ENCODE measurements around the gene KCTD10.

The KCTD10 gene

GRCh38 chr12:109495012-109495411, 17.9 kb upstream of the KCTD10 start:
- no peak overlapping the region for H3K4me3 ChIP-seq (ENCODE audit: low read depth, low read length)
- no peak for TF ChIP-seq CTCF (IDR thresholded peaks at IDR 0.05; ENCODE audit: borderline replicate concordance, insufficient read depth, low read depth, low read length)

GRCh38 chr12:109494348-109494881, 17.3 kb upstream of the KCTD10 start:
- TF ChIP-seq CTCF (IDR thresholded peaks at IDR 0.05; ENCODE audit: borderline replicate concordance, insufficient read depth, low read depth, low read length) = no peak
- H3K4me3 ChIP-seq (ENCODE audit: low read depth, low read length) = no peak overlapping the region

DNA sequence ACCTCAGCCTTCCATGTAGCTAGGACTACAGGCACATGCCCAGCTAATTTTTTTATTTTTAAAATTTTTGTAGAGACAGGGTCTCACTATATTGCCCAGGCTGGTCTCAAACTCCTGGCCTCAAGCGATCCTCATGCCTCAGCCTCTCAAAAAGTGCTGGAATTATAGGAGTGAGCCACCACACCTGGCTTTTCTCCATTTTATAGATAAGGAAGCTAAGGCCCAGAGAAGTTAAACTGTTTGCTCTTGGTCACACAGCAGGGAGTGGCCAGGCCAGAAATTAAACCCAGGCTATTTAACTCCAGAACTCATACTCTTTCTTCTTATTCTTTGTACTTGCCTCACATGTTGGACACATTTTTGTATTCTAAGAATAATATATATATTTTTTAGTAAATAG, 16.8 kb upstream of the KCTD10 start:
- H3K4me3 ChIP-seq (ENCODE audit: low read depth, low read length) = no peak overlapping the region
- no peak for TF ChIP-seq CTCF (IDR thresholded peaks at IDR 0.05; ENCODE audit: borderline replicate concordance, insufficient read depth, low read depth, low read length)

- no peak for TF ChIP-seq CTCF (IDR thresholded peaks at IDR 0.05; ENCODE audit: borderline replicate concordance, insufficient read depth, low read depth, low read length)
- H3K4me3 ChIP-seq (ENCODE audit: low read depth, low read length) = no peak overlapping the region
These were observed 16.0 kb upstream of the KCTD10 start for GRCh38 chr12:109493090-109493489.

GRCh38 chr12:109492371-109492770, 15.3 kb upstream of the KCTD10 start:
- no peak for TF ChIP-seq CTCF (IDR thresholded peaks at IDR 0.05; ENCODE audit: borderline replicate concordance, insufficient read depth, low read depth, low read length)
- no peak overlapping the region for H3K4me3 ChIP-seq (ENCODE audit: low read depth, low read length)

DNA sequence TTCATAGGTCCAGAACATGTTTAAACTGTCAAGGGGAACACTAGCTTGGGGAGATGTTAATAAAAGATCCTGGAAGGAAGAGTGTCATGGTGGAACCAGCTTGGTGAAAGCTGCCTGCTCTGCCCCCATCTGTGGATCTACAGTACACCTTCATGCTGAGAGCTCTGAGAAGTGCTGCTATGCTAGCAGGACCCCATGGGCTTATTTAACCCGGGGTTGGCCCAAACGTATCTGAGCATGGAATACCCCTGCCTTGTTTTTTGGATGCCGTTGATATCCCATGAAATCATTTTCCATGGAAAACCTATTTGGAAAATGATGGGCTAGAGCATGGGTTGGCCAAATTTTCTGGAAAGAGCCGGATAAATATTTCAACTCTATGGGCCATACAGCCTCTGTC, 14.6 kb upstream of the KCTD10 start:
- H3K4me3 ChIP-seq (ENCODE audit: low read depth, low read length) = no peak overlapping the region
- TF ChIP-seq CTCF (IDR thresholded peaks at IDR 0.05; ENCODE audit: borderline replicate concordance, insufficient read depth, low read depth, low read length) = no peak

DNA sequence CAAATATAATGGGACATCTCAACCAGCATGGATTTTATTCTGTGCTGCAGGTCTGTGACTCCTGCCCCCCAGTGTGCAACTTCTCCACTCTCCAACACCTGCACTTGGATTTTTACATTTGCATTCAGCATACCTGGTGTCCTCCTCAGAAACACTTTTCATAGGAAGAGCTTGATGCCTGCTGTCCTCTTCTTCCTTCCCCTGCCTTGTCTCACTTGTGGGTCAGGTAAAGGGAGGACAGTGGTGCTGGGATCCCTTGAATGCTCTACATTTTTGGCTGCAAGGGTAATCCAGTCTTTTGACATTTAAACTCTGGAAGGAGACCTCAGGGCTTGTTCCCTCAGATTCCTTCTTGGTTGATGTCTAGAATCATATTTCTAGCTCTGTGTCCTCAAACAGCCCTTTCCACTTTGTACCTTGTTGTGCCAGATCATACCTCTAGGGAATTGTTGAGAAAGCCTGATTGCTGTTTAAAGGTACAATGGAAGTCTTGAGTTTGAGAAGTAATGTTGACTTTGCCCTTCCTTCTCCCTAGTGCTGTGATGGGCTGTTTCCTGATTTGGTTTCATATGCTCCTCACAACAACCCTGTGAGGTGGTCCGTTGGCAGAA, 13.0 kb upstream of the KCTD10 start:
- H3K4me3 ChIP-seq (ENCODE audit: low read depth, low read length) = no peak overlapping the region
- TF ChIP-seq CTCF (IDR thresholded peaks at IDR 0.05; ENCODE audit: borderline replicate concordance, insufficient read depth, low read depth, low read length) = no peak
